ENCODE measurements around the gene KDM4B.
"Not testable (repeated sequence)": the region's sequence is repeated elsewhere in the genome, so short reads cannot be mapped to it uniquely, and the experiment has no call there.

KDM4B gene

DNA sequence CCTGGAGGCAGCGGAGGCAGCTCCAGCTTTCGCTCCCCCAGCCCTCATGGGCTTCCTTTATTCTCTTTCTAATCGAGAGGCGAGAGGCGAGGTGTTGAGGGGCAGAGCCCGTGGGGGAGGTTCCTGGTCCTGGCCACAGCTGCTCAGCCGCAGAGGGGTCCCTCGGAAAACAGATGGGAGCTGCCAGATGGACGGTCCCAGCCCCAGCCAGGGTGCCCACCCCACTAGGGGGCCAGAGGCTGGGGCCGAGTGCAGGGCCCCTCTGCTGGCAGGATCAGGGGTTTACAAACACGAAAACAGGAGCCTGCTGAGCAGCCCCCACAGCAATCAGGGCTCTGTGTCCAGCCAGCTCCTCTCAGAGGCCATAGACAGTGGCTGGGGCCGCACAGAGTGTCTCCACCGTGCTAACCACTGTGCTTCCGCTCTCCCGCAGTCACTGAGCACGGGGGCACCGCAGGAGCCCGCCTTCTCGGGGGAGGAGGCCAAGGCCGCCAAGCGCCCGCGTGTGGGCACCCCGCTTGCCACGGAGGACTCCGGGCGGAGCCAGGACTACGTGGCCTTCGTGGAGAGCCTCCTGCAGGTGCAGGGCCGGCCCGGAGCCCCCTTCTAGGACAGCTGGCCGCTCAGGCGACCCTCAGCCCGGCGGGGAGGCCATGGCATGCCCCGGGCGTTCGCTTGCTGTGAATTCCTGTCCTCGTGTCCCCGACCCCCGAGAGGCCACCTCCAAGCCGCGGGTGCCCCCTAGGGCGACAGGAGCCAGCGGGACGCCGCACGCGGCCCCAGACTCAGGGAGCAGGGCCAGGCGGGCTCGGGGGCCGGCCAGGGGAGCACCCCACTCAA, 182.2 kb downstream of the KDM4B start:
- DNase-seq (ENCODE audit: low read depth in 3 of 3), result no peak

DNA sequence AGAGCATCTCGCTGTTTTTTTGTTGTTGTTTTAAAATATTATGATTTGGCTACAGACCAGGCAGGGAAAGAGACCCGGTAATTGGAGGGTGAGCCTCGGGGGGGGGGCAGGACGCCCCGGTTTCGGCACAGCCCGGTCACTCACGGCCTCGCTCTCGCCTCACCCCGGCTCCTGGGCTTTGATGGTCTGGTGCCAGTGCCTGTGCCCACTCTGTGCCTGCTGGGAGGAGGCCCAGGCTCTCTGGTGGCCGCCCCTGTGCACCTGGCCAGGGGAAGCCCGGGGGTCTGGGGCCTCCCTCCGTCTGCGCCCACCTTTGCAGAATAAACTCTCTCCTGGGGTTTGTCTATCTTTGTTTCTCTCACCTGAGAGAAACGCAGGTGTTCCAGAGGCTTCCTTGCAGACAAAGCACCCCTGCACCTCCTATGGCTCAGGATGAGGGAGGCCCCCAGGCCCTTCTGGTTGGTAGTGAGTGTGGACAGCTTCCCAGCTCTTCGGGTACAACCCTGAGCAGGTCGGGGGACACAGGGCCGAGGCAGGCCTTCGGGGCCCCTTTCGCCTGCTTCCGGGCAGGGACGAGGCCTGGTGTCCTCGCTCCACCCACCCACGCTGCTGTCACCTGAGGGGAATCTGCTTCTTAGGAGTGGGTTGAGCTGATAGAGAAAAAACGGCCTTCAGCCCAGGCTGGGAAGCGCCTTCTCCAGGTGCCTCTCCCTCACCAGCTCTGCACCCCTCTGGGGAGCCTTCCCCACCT, 183.3 kb downstream of the KDM4B start:
- no peak for DNase-seq (ENCODE audit: low read depth in 3 of 3)

- DNase-seq (ENCODE audit: low read depth in 3 of 3), result no peak
These were observed 184.0 kb downstream of the KDM4B start for GRCh38 chr19:5152767-5153532.

DNA sequence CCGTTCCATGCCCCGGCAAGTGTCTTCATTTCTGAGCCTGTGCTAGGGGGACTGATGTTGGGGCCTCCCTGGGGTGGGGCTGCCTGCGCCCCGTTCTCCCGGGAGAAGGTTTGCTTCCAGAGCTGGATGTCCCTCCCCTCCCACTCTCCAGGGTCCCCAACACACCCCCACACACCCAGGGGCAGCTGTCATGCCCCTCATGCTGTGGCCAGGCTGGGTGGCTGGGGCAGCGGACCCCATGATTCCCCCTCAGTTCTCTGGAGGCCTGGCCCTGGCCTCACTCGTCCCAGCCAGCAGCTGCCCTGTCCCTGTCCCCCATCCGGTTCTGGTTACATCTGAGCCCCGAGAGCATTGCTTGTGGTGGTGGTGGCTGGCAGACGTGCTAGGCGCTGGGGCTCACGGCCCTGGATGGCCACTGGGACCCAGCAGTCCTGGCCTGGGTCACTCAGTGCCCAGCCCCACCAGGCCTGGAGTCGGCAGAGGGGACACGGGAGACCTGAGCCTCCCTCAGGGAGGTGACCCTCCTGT, 184.8 kb downstream of the KDM4B start:
- DNase-seq (ENCODE audit: low read depth in 3 of 3), result no peak

DNA sequence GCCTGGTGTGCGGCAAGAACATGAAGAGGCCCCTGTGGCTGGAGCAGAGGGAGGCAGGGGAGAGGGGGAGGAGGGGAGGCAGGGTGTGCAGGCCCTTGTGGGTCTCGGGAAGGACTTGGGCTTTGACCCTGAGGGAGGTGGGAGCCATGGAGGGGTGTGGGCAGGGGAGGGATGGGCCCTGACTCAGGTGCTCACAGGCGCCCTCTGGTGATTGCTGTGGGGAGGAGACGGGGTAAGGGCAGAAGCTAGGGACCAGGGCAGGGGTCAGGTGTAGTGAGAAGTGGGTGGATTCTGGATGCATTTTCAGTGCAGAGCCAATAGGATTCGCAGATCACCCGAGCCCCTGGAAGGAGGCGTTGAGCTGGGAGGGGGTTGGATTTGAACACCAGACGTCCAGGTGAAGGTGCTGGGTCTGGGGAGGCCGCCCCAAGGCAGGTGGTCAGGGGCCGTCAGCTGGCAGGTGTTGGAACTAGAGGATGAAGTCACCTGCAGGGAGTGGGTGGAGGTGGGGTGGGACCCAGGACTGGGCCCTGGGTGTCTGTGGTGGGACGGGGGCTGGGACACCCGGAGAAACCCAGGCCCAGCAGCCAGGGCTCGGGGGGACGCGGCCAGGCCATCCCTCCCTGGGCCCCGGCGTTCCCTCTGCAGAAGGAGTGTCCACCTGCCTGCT, 185.4 kb downstream of the KDM4B start:
- DNase-seq (ENCODE audit: low read depth in 3 of 3), result peak in 1 of 3 experiments; percentile 44

DNA sequence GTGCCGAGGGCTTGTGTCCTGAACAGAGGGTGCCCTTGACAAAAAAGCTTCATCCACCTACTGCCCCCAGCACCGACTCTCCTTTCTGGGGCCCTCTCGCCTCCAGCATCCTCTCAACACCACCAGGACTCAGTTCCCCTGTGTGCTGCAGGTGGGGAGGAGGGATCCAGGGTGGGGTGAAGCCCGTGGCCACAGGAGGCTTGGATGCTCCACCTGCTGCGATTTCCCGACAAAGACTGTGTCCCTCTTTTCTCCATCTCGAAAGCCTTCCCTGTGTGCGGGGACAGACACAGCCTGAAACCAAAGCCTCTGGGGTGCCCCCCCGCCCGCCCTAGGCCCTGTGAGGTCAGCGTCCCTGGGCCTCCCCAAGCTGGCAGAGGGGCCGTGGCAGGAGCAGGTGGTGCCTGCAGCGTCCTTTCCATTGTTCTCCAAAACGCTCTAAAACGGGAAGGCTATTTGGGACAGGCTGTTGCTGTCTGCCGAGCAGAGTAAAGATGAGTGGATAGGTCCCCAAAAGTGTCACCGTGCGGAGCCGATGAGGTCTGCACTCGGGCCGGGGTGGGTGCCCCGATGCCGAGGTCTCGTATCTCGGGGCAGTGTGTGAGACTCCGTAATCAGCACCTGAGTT, 186.0 kb downstream of the KDM4B start:
- DNase-seq (ENCODE audit: low read depth in 3 of 3), result no peak

DNA sequence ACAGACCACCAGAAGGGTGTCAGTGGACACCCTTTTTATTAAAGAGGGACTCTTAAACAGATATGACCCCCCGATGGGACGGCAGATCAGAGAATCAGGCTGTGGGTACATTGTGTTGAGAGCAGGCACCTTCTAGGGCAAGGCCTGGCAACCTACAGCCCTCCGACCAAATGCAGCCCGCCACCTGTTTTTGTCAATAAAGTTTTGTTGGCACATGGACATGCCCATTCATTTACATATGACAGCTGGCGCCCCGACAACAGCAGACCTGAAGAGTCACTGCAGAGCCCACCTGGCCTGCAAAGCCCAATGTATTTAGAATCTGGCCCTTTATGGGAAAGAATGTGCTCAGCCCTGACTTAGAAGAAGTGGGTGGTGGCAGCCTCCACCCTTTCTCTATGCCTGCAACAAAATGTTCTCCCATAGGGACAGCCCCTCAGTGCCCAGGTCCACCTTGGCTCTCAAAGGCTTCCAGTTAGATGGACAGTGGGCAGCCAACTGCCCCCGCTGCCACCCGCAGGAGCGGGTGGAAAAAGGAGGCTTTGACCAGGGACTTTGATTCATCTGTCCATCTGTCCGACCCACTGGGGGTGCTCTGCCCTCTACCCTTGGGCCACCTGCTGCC, 186.8 kb downstream of the KDM4B start:
- no peak for DNase-seq (ENCODE audit: low read depth in 3 of 3)

DNA sequence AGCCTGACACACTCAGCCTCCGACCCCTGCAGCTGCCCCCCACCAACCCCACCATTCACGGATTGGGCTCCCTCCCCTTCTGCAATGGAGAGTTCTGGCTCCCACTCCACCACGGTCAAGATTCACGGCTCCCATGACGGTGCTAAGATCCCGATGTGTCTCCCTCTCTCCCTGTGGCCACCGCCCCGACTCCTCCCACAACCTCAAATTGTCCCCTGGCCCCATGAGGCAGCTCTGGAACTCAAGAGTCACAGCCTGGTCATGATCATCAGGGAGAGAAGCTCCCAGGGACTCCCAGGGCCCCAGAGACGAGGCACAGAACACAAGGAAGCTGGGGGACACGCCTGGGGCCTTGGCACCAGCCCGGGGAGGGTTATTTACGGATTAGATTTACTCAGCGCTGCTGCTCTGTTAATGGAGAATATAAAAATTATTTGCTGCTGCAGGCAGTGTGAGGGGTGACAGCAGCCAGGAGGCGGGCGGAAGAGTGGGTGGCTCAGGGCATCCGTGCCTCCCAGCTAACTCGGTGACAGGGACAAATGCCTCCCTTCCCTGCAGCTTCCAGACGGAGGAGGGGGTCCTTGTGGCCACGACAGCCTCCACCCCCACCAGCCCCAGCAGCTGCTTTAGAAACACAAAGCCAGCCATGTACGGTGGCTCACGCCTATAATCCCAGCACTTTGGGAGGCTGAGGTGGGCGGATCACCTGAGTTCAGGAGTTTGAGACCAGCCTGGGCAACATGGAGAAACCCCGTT, 187.5 kb downstream of the KDM4B start:
- DNase-seq (ENCODE audit: low read depth in 3 of 3), result no peak

DNA sequence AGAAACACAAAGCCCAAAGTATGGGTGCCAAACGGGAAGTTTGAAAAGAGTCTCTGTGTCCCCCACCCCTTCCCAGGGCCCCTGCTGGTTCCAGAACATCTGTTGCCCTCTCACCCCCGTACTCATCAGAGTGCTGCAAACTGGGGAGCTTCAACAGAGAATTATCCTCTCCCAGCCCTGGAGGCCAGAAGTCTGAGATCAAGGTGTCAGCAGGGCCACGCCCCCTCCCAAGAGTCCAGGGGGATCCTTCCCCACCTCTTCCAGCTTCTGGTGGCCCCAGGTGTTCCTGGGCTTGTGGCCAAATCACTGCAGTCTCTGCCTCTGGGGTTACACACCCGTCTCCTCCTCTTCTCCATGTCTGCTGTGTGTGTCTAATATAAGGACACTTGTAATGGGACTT, 188.3 kb downstream of the KDM4B start:
- no peak for DNase-seq (ENCODE audit: low read depth in 3 of 3)

GRCh38 chr19:5158549-5159134, 189.7 kb downstream of the KDM4B start:
- DNase-seq (ENCODE audit: low read depth in 3 of 3), result not testable (repeated sequence)

DNA sequence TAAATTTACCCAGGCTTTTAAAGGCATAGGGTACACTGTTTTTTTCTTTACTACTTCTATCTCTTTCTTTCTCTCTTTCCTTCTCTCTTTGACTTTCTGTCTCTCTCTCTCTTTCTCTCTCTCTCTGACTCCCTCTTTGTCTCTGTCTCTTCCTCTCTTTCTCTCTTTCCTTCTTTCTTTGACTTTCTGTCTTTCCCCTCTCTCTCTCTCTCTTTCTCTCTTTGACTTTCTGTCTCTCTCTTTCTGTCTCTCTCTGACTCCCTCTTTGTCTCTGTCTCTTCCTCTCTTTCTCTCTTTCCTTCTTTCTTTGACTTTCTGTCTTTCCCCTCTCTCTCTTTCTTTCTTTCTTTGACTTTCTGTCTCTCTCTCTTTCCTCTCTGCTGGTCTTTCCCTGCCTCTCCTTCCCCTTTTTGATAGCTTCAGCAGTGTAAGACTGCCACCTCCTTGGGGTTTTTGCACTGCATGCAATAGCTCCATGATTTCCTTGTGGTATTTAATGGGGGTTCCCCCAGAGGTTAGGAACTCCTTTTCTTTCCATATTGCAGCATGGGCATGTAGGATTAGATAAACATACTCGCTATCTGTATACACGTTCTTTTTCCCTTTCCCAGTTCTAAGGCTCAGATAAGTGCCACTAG, 191.4 kb downstream of the KDM4B start:
- DNase-seq (ENCODE audit: low read depth in 3 of 3), result not testable (repeated sequence)

DNA sequence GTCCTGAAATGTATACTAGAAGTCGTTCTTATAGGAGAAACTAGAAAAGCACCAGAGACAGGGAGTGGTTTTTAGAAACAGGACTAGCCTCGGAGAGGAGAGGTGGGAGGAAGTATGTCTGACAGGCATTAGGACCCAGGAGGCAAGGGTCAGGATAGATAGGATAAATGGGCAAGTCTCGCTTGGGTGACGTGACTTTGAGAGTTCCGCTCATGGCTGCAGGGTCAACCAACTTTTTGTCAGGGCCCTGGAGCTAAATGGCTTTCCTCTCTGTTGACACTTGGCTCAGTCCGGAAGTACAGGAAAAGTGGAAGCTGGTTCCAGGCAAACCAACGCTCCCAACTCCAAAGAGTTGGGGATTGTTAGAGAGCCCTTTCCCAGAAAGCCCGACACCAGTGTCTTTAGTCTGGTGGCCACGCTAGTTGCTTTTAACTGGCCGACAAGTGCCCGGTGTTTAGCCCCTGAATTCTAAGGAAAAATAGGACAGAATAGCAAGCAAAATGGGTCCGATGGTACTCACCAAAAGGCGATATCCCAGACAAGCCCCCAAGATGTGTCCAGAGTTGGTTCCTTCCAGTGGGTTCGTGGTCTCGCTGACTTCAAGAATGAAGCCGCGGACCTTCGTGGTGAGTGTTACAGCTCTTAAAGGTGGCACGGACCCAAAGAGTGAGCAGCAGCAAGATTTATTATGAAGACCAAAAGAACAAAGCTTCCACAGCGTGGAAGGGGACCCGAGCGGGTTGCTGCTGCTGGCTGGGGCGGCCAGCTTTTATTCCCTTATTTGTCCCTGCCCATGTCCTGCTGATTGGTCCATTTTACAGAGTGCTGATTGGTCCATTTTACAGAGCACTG, 196.2 kb downstream of the KDM4B start:
- DNase-seq (ENCODE audit: low read depth in 3 of 3), result not testable (repeated sequence)

DNA sequence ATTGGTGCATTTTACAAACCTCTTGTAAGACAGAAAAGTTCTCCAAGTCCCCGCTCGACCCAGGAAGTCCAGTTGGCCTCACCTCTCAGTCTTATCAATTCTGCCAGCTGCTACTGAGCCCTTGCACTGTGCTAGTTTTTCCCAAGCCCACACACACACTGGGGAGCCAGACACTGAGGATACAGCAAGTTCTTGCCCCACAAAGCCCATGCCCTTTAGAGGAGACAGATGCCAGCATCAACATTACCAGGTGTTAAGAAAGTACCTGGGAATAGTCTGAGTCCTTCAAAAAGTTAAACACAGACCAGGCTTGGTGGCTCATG, 196.7 kb downstream of the KDM4B start:
- no peak for DNase-seq (ENCODE audit: low read depth in 3 of 3)

DNA sequence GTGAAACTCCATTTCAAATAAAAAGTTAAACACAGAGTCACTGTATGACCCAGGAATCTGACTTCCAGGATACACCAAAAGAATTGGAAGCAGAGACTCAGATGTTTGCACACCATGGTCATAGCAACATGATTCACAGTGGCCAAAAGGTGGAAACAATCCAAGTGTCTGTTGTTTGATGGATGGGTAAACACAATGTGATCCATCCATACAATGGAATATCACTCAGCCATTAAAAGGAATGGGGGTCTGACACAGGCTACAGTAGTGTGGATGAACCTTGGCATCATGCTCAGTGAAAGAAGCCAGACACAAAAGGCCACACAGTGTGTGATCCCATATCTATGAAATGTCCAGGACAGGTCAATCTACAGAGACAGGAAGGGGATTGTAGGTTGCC, 197.3 kb downstream of the KDM4B start:
- DNase-seq (ENCODE audit: low read depth in 3 of 3), result no peak

- peak; percentile 14 to 64 (median 15) for DNase-seq (ENCODE audit: low read depth in 3 of 3)
These were observed 201.4 kb downstream of the KDM4B start for GRCh38 chr19:5170329-5170745.

DNA sequence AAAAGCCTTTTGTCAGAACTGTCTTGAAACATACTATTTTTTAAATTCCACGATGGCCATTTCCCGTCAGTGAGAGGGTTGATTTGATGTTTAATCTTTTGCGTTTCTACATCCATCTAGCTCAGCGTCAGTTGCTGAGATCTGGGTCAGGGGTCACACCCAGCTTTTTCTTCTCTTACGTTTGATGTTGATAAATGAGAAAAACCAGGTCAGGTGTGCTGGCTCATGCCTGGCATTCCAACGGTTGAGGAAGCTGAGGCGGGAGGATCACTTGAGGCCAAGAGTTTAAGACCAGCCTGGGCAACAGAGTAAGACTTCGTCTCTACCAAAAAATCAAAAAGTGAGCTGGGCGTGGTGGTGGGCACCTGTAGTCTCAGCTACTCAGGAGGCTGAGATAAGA, 202.8 kb downstream of the KDM4B start:
- no peak for DNase-seq (ENCODE audit: low read depth in 3 of 3)

GRCh38 chr19:5172859-5173630, 204.1 kb downstream of the KDM4B start:
- DNase-seq (ENCODE audit: low read depth in 3 of 3), result no peak
